ENCODE results near the gene STXBP2.
A peak's percentile ranks its signal among the peaks of the same experiment; 100 is the strongest.

STXBP2 gene

DNA sequence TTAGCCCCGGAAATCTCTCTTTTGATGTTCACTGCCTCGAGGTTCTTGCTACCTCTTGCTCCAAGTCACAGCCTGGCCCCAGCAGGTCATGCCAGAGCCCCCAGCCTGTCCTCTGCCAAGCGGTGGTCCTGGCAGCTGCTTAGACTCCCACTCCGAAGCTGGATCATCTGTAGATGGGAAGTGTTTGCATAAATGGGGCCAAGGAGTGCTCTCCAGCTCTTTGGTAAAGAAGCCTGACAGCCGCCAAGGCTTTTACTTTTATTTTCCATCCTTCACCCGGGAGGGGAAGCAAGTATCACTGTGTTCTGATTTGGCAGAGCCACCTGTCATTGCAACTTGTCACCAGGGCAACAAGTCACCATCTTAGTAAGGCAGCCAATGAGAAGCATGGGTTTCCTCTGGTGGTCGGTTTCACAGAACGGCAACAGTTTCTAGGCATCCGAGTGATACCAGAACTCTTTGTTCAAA, 21.3 kb downstream of the STXBP2 start:
- no peaks in the 10 kb centered on the region for H3K27me3 ChIP-seq (ENCODE audit: control insufficient read depth, insufficient read depth, low read length)
- H3K9ac ChIP-seq (ENCODE audit: low read depth, low read length) = no peak overlapping the region
- no peaks in the 10 kb centered on the region for H3K4me1 ChIP-seq (ENCODE audit: control insufficient read depth, insufficient read depth, low read length)
- no peaks in the 10 kb centered on the region for H3K9me3 ChIP-seq (ENCODE audit: control insufficient read depth, insufficient read depth, low read length)
- no peak overlapping the region for H3K27ac ChIP-seq (ENCODE audit: low read depth, low read length)
- no peak overlapping the region for H3K4me3 ChIP-seq (ENCODE audit: low read depth, low read length)
- H3K36me3 ChIP-seq (ENCODE audit: control insufficient read depth, insufficient read depth, low read length) = no peaks in the 10 kb centered on the region

DNA sequence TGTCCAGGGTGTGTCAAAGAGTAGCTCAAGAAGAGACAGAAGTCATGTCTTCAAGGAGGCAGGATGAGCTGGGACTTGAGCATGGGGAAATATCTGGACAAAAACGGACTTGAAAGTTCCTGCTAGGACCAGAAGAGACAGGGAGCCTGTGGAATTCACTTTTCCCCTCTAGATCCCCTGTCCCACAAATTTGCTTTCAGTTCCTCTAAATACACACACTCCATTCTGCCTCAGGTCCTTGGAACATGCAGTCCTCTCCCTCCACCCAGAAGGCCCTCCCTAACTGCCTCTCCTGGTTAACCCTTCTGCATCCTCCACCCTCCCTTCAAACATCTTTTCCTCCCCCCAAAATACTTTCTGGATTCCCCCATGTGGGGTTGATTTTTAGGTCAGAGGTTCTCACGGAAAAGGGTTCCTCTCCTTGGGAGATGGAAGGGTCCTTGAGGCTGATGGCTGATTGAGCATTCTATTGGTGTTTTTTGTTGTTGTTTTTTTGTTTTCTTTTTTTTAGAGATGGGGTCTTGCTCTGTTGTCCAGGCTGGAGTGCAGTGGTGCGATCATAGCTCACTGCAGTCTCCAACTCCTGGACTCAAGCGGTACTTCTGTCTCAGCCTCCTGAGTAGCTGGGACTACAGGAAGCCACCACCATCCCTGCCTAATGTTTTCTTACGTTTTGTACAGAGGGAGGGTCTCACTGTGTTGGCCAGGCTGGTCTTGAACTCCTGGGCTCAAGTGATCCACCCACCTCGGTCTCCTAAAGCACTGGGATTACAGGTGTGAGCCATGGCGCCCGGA, 25.0 kb downstream of the STXBP2 start:
- Histone ChIP-seq H3K9ac (ENCODE audit: low read depth, low read length) (no peak overlapping the region), H3K27ac (ENCODE audit: low read depth, low read length) (no peak overlapping the region), H3K4me3 (ENCODE audit: low read depth, low read length) (no peak overlapping the region), H3K36me3 (ENCODE audit: control insufficient read depth, insufficient read depth, low read length) (no peaks in the 10 kb centered on the region), H3K27me3 (ENCODE audit: control insufficient read depth, insufficient read depth, low read length) (no peaks in the 10 kb centered on the region), H3K9me3 (ENCODE audit: control insufficient read depth, insufficient read depth, low read length) (no peaks in the 10 kb centered on the region), H3K4me1 (ENCODE audit: control insufficient read depth, insufficient read depth, low read length) (no peaks in the 10 kb centered on the region)

DNA sequence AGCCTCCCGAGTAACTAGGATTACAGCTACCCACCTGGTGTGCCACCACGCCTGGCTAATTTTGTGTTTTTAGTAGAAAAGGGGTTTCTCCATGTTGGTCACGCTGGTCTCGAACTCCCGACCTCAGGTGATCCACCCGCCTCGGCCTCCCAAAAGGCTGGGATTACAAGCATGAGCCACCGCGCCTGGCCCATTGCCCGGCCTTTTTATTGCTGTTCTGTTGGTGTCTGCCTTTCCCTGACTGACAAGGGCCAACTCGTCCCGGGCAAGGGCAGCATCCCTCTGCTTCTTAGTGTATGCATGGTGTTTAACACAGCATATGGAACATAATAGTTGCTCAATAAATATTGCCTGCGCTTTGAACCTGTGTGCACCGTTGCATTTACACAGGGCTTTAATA, 25.7 kb downstream of the STXBP2 start:
- Histone ChIP-seq H3K4me3 (ENCODE audit: low read depth, low read length) (no peak overlapping the region), H3K4me1 (ENCODE audit: control insufficient read depth, insufficient read depth, low read length) (no peaks in the 10 kb centered on the region)

DNA sequence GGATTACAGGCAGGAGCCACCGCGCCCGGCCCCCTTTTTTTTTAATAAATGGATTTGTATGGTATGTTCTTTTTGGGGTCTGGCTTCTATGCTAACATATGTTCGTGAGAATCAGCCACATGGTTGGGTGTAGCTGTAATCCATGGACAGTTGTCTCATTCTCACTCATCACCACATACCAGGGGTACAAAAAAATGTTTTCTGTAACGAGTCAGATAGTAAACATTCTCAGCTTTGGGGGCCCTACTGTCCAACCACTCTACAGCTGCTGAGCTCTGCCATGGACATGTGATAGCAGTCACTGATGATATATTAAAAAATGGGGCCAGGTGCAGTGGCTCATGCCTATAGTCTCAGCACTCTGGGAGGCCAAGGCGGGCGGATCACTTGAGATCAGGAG, 26.8 kb downstream of the STXBP2 start:
- H3K27ac ChIP-seq (ENCODE audit: low read depth, low read length) = no peak overlapping the region
- H3K36me3 ChIP-seq (ENCODE audit: control insufficient read depth, insufficient read depth, low read length) = no peaks in the 10 kb centered on the region
- no peaks in the 10 kb centered on the region for H3K9me3 ChIP-seq (ENCODE audit: control insufficient read depth, insufficient read depth, low read length)
- no peak overlapping the region for H3K9ac ChIP-seq (ENCODE audit: low read depth, low read length)
- peaks cover 3% of the 10 kb centered on the region; the same call in 1 of the 2 replicates for H3K27me3 ChIP-seq (ENCODE audit: control insufficient read depth, insufficient read depth, low read length)
- H3K4me3 ChIP-seq (ENCODE audit: low read depth, low read length) = no peak overlapping the region
- H3K4me1 ChIP-seq (ENCODE audit: control insufficient read depth, insufficient read depth, low read length) = no peaks in the 10 kb centered on the region

More for the DNA sequence above, 25.7 kb downstream of the STXBP2 start:
- Histone ChIP-seq H3K36me3 (ENCODE audit: control insufficient read depth, insufficient read depth, low read length) (no peaks in the 10 kb centered on the region), H3K9me3 (ENCODE audit: control insufficient read depth, insufficient read depth, low read length) (no peaks in the 10 kb centered on the region), H3K27me3 (ENCODE audit: control insufficient read depth, insufficient read depth, low read length) (no peaks in the 10 kb centered on the region), H3K9ac (ENCODE audit: low read depth, low read length) (no peak overlapping the region), H3K27ac (ENCODE audit: low read depth, low read length) (no peak overlapping the region)

DNA sequence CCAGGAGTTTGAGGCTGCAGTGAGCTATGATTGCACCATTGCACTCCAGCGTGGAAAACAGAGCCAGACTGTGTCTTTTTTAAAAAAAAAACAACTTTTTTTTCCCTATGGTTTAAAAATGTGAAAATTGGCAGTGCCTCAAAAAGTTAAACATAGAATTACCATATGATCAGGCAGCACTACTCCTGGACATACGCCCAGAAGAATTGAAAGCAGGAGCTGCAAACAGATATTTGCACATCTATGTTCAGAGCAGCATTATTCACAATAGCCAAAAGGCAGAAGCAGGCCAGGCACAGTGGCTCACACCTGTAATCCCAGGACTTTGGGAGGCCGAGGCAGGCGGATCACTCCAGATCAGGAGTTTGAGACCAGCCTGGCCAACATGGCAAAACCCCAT, 28.2 kb downstream of the STXBP2 start:
- Histone ChIP-seq H3K27ac (ENCODE audit: low read depth, low read length) (no peak overlapping the region), H3K9me3 (ENCODE audit: control insufficient read depth, insufficient read depth, low read length) (no peaks in the 10 kb centered on the region), H3K9ac (ENCODE audit: low read depth, low read length) (no peak overlapping the region), H3K4me3 (ENCODE audit: low read depth, low read length) (no peak overlapping the region), H3K27me3 (ENCODE audit: control insufficient read depth, insufficient read depth, low read length) (peaks cover 14% of the 10 kb centered on the region), H3K4me1 (ENCODE audit: control insufficient read depth, insufficient read depth, low read length) (no peaks in the 10 kb centered on the region), H3K36me3 (ENCODE audit: control insufficient read depth, insufficient read depth, low read length) (no peaks in the 10 kb centered on the region)

DNA sequence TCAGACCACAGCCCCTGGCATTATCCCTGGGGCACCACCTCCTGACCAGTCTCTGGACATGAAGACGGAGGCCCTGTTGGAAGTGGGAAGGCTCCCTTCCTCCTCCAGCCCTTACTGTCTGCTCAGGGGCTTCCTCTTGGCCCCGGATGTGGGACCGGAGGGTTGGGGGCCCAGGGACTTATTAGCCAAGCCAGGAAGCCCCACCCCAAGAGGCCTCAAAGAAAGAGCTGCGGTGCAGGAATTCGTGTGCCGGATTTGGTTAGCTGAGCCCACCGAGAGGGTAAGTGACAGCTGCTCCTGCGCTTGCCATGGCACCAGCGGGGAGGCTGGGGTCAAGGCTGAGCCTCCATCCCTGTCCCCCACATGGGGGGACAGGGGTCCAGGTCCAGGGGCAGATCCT, 31.9 kb downstream of the STXBP2 start, which contains the start of gene RETN:
TSS of gene RETN (plus strand) at position 208 of the 400 bp plus-strand sequence. CDS start 278 bp downstream, outside the sequence.
- H3K4me3 ChIP-seq (ENCODE audit: low read depth, low read length) = peak within 1 kb of the TSS; percentile 50
- no peak within 1 kb of the TSS for H3K9ac ChIP-seq (ENCODE audit: low read depth, low read length)
- H3K9me3 ChIP-seq (ENCODE audit: control insufficient read depth, insufficient read depth, low read length) = no peaks in the 10 kb centered on the region
- H3K36me3 ChIP-seq (ENCODE audit: control insufficient read depth, insufficient read depth, low read length) = no peaks in the 10 kb centered on the region
- H3K4me1 ChIP-seq (ENCODE audit: control insufficient read depth, insufficient read depth, low read length) = peaks cover 4% of the 10 kb centered on the region; the same call in 1 of the 2 replicates
- H3K27ac ChIP-seq (ENCODE audit: low read depth, low read length) = no peak within 1 kb of the TSS
- peaks cover 35% of the 10 kb centered on the region for H3K27me3 ChIP-seq (ENCODE audit: control insufficient read depth, insufficient read depth, low read length)

DNA sequence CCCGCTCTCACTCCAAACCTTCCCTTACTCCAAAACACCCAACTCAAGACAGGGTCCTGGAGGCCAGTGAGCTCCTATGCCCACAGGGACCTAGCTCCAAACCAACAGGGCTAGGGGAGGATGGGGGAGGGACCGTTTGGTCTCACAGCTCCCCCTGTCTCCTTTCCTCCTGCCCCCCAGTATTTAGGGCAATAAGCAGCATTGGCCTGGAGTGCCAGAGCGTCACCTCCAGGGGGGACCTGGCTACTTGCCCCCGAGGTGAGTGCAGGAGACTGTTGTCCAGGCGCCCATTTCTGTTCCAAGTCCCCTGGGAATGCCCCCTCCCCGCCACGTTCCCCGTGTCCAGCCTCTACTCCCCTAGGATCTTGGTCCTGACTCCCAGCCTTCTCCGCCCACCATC, 32.7 kb downstream of the STXBP2 start:
- Histone ChIP-seq H3K27me3 (ENCODE audit: control insufficient read depth, insufficient read depth, low read length) (peaks cover 35% of the 10 kb centered on the region), H3K9ac (ENCODE audit: low read depth, low read length) (no peak overlapping the region), H3K9me3 (ENCODE audit: control insufficient read depth, insufficient read depth, low read length) (no peaks in the 10 kb centered on the region), H3K36me3 (ENCODE audit: control insufficient read depth, insufficient read depth, low read length) (no peaks in the 10 kb centered on the region), H3K4me1 (ENCODE audit: control insufficient read depth, insufficient read depth, low read length) (peaks cover 4% of the 10 kb centered on the region; the same call in 1 of the 2 replicates), H3K27ac (ENCODE audit: low read depth, low read length) (no peak overlapping the region), H3K4me3 (ENCODE audit: low read depth, low read length) (peak overlapping the region; percentile 50)

DNA sequence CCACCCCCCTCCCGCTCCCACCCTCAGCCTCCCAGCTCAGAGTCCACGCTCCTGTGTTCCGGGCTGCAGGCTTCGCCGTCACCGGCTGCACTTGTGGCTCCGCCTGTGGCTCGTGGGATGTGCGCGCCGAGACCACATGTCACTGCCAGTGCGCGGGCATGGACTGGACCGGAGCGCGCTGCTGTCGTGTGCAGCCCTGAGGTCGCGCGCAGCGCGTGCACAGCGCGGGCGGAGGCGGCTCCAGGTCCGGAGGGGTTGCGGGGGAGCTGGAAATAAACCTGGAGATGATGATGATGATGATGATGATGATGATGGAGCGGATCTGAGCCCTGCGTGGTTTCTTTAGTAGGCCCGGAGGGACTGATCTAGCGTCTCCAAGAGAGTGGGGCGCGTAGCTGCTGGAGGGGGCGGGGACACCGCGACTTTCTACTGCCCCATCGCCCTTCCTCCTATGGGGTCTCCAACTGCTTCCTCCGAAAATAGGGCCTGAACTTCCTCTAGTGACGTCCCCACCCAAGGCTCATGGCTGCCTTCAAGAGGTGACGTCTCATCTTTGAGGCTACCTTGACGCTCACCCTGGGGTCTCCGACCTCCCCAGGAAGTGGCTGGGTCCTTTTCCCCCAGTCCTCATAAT, 33.4 kb downstream of the STXBP2 start:
- no peaks in the 10 kb centered on the region for H3K36me3 ChIP-seq (ENCODE audit: control insufficient read depth, insufficient read depth, low read length)
- H3K9ac ChIP-seq (ENCODE audit: low read depth, low read length) = peak overlapping the region; percentile 31; the same call in 1 of the 2 replicates
- peaks cover 35% of the 10 kb centered on the region for H3K27me3 ChIP-seq (ENCODE audit: control insufficient read depth, insufficient read depth, low read length)
- peak overlapping the region; percentile 62 for H3K4me3 ChIP-seq (ENCODE audit: low read depth, low read length)
- H3K4me1 ChIP-seq (ENCODE audit: control insufficient read depth, insufficient read depth, low read length) = peaks cover 4% of the 10 kb centered on the region; the same call in 1 of the 2 replicates
- H3K9me3 ChIP-seq (ENCODE audit: control insufficient read depth, insufficient read depth, low read length) = no peaks in the 10 kb centered on the region
- H3K27ac ChIP-seq (ENCODE audit: low read depth, low read length) = no peak overlapping the region

DNA sequence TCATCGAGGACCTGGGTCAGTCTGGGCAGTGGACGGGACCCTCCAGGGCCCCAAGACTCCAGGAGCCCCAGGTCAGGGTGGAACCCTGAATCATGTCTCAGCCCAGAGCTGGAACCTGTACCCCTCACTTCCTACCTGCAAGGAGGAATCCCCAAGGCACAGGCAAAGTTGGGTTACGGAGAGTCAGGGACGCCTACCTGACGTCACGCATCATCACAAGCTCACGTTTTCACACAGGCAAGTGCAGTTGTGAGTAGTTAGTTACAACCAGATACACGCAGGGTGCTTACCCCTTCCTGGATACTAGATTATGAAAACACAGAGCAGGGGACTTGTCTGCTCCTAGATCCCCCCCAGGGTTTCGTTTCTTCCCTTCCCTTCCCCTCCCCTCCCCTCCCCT, 33.9 kb downstream of the STXBP2 start:
- Histone ChIP-seq H3K9ac (ENCODE audit: low read depth, low read length) (peak overlapping the region; percentile 31; the same call in 1 of the 2 replicates), H3K9me3 (ENCODE audit: control insufficient read depth, insufficient read depth, low read length) (no peaks in the 10 kb centered on the region), H3K36me3 (ENCODE audit: control insufficient read depth, insufficient read depth, low read length) (no peaks in the 10 kb centered on the region), H3K27me3 (ENCODE audit: control insufficient read depth, insufficient read depth, low read length) (peaks cover 35% of the 10 kb centered on the region), H3K27ac (ENCODE audit: low read depth, low read length) (no peak overlapping the region), H3K4me1 (ENCODE audit: control insufficient read depth, insufficient read depth, low read length) (peaks cover 4% of the 10 kb centered on the region; the same call in 1 of the 2 replicates), H3K4me3 (ENCODE audit: low read depth, low read length) (peak overlapping the region; percentile 62)

DNA sequence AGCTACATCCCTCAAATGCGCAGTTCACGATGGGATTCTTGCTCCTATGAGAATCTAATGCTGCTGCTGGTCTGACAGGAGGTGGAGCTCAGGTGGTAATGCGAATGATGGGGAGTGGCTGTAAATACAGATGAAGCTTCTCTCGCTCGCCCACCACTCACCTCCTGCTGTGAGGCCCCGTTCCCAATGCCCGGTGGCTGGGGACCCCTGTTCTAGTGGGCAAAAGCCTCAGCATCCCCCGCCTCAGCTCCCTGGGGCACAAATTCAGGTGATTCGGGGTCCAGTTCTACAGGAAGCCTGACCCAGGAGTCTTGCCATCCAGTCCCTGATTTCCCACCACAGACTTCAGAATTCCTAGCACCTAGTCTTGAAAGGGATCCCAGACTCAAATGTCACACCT, 35.6 kb downstream of the STXBP2 start:
- Histone ChIP-seq H3K9me3 (ENCODE audit: control insufficient read depth, insufficient read depth, low read length) (no peaks in the 10 kb centered on the region), H3K4me1 (ENCODE audit: control insufficient read depth, insufficient read depth, low read length) (peaks cover 4% of the 10 kb centered on the region; the same call in 1 of the 2 replicates), H3K27me3 (ENCODE audit: control insufficient read depth, insufficient read depth, low read length) (peaks cover 44% of the 10 kb centered on the region), H3K4me3 (ENCODE audit: low read depth, low read length) (no peak overlapping the region), H3K9ac (ENCODE audit: low read depth, low read length) (no peak overlapping the region), H3K36me3 (ENCODE audit: control insufficient read depth, insufficient read depth, low read length) (no peaks in the 10 kb centered on the region), H3K27ac (ENCODE audit: low read depth, low read length) (no peak overlapping the region)

Measured in HUES48 (cell line).